Ectodermal cell (in vitro differentiated cells): ENCODE data around the gene CNIH3.

ENCODE experiments used
- H3K27ac ChIP-seq: 2 replicates; pipeline ENCODE4 v1.7.0; 2013; ENCODE audit warnings: mild to moderate bottlenecking, low read depth, low read length; ENCODE audit not compliant: insufficient read depth, poor library complexity, severe bottlenecking
- H3K27me3 ChIP-seq: 2 replicates; pipeline ENCODE4 v1.7.0; 2013; ENCODE audit warnings: mild to moderate bottlenecking, low read length; ENCODE audit not compliant: insufficient read depth, control insufficient read depth, poor library complexity, severe bottlenecking
- H3K36me3 ChIP-seq: one replicate; pipeline ENCODE4 v1.7.0; 2013; ENCODE audit warnings: low read length; ENCODE audit not compliant: control insufficient read depth, insufficient read depth
- H3K4me1 ChIP-seq: one replicate; pipeline ENCODE4 v1.7.0; 2013; ENCODE audit warnings: low read length; ENCODE audit not compliant: control insufficient read depth, insufficient read depth
- H3K4me3 ChIP-seq: 2 replicates; pipeline ENCODE4 v1.7.0; 2013; ENCODE audit warnings: low read depth, low read length, control low read depth; ENCODE audit not compliant: insufficient read depth
- H3K9me3 ChIP-seq: 2 replicates; pipeline ENCODE4 v1.7.0; 2013; ENCODE audit warnings: mild to moderate bottlenecking, low read length, moderate library complexity; ENCODE audit not compliant: control insufficient read depth
- WGBS, 2 experiments: methylation state at CpG; one replicate each; pipeline ENCODE4 v1.1.7; 2013; ENCODE audit warnings: missing lambda C conversion rate in 2 of 2; 5-methylcytosine and 5-hydroxymethylcytosine counted together

The CNIH3 gene

GRCh38 chr1:224762046-224762445, 145.9 kb downstream of the CNIH3 start:
- Histone ChIP-seq H3K36me3 (no peaks in the 10 kb centered on the region), H3K4me1 (no peaks in the 10 kb centered on the region), H3K27ac (no peak overlapping the region), H3K9me3 (peaks cover 2% of the 10 kb centered on the region), H3K4me3 (no peak overlapping the region), H3K27me3 (no peaks in the 10 kb centered on the region)
- 71 to 95% methylated on average over 1 of the region's 2 CpGs for WGBS, 2 experiments

GRCh38 chr1:224762701-224763100, 146.6 kb downstream of the CNIH3 start:
- peaks cover 2% of the 10 kb centered on the region for H3K9me3 ChIP-seq
- WGBS, 2 experiments = 91% methylated on average over 3 of the region's 3 CpGs
- H3K27me3 ChIP-seq = no peaks in the 10 kb centered on the region
- no peaks in the 10 kb centered on the region for H3K36me3 ChIP-seq
- H3K4me1 ChIP-seq = no peaks in the 10 kb centered on the region
- no peak overlapping the region for H3K4me3 ChIP-seq
- no peak overlapping the region for H3K27ac ChIP-seq

- H3K27ac ChIP-seq = no peak overlapping the region
- no peak overlapping the region for H3K4me3 ChIP-seq
- whole genome bisulfite sequencing, 2 experiments = 87 to 100% methylated on average over 2 to 4 of the region's 5 CpGs
- no peaks in the 10 kb centered on the region for H3K27me3 ChIP-seq
- no peaks in the 10 kb centered on the region for H3K4me1 ChIP-seq
- H3K36me3 ChIP-seq = no peaks in the 10 kb centered on the region
- peaks cover 2% of the 10 kb centered on the region for H3K9me3 ChIP-seq
Observed at GRCh38 chr1:224763126-224763775, 147.1 kb downstream of the CNIH3 start.

GRCh38 chr1:224766266-224766665, 150.1 kb downstream of the CNIH3 start:
- H3K36me3 ChIP-seq = no peaks in the 10 kb centered on the region
- no peaks in the 10 kb centered on the region for H3K27me3 ChIP-seq
- 81 to 85% methylated on average over 3 to 4 of the region's 4 CpGs for WGBS, 2 experiments
- no peak overlapping the region for H3K4me3 ChIP-seq
- H3K27ac ChIP-seq = no peak overlapping the region
- H3K9me3 ChIP-seq = no peaks in the 10 kb centered on the region
- H3K4me1 ChIP-seq = peaks cover 4% of the 10 kb centered on the region

- 92 to 94% methylated on average over 3 of the region's 3 CpGs for WGBS, 2 experiments
- Histone ChIP-seq H3K36me3 (no peaks in the 10 kb centered on the region), H3K27me3 (no peaks in the 10 kb centered on the region), H3K27ac (no peak overlapping the region), H3K4me1 (peaks cover 7% of the 10 kb centered on the region), H3K4me3 (no peak overlapping the region), H3K9me3 (no peaks in the 10 kb centered on the region)
Observed at GRCh38 chr1:224767031-224767430, 150.9 kb downstream of the CNIH3 start.

- Histone ChIP-seq H3K36me3 (no peaks in the 10 kb centered on the region), H3K4me1 (peaks cover 7% of the 10 kb centered on the region), H3K9me3 (no peaks in the 10 kb centered on the region), H3K27me3 (no peaks in the 10 kb centered on the region), H3K4me3 (no peak overlapping the region), H3K27ac (no peak overlapping the region)
- 97 to 99% methylated on average over 1 to 2 of the region's 2 CpGs for WGBS, 2 experiments
Observed at GRCh38 chr1:224767676-224768075, 151.6 kb downstream of the CNIH3 start.

GRCh38 chr1:224768971-224769370, 152.9 kb downstream of the CNIH3 start:
- H3K9me3 ChIP-seq = no peaks in the 10 kb centered on the region
- H3K4me3 ChIP-seq = no peak overlapping the region
- H3K27me3 ChIP-seq = no peaks in the 10 kb centered on the region
- H3K27ac ChIP-seq = no peak overlapping the region
- H3K36me3 ChIP-seq = no peaks in the 10 kb centered on the region
- WGBS, 2 experiments = 95 to 96% methylated on average over 6 of the region's 6 CpGs
- H3K4me1 ChIP-seq = peaks cover 7% of the 10 kb centered on the region

- no peak overlapping the region for H3K4me3 ChIP-seq
- no peaks in the 10 kb centered on the region for H3K27me3 ChIP-seq
- no peak overlapping the region for H3K27ac ChIP-seq
Observed at GRCh38 chr1:224769452-224770335, 153.6 kb downstream of the CNIH3 start.

GRCh38 chr1:224770336-224770693, 154.2 kb downstream of the CNIH3 start:
- H3K27me3 ChIP-seq = no peaks in the 10 kb centered on the region
- no peak overlapping the region for H3K27ac ChIP-seq
- no peaks in the 10 kb centered on the region for H3K36me3 ChIP-seq
- H3K4me1 ChIP-seq = peaks cover 7% of the 10 kb centered on the region
- H3K9me3 ChIP-seq = no peaks in the 10 kb centered on the region
- WGBS, 2 experiments = 95 to 96% methylated on average over 5 of the region's 5 CpGs
- no peak overlapping the region for H3K4me3 ChIP-seq

More at GRCh38 chr1:224769452-224770335, 153.6 kb downstream of the CNIH3 start:
- H3K36me3 ChIP-seq = no peaks in the 10 kb centered on the region
- peaks cover 7% of the 10 kb centered on the region for H3K4me1 ChIP-seq
- 92 to 93% methylated on average over 7 of the region's 7 CpGs for WGBS, 2 experiments
- H3K9me3 ChIP-seq = no peaks in the 10 kb centered on the region

GRCh38 chr1:224773646-224774045, 157.5 kb downstream of the CNIH3 start:
- peaks cover 7% of the 10 kb centered on the region for H3K4me1 ChIP-seq
- no peak overlapping the region for H3K4me3 ChIP-seq
- 96 to 97% methylated on average over 2 of the region's 2 CpGs for WGBS, 2 experiments
- H3K27me3 ChIP-seq = no peaks in the 10 kb centered on the region
- H3K9me3 ChIP-seq = no peaks in the 10 kb centered on the region
- no peak overlapping the region for H3K27ac ChIP-seq
- H3K36me3 ChIP-seq = no peaks in the 10 kb centered on the region
